GM19043 (cell line): ENCODE data around the gene USP10.

Source experiments
- ATAC-seq: cut with Tn5 transposase; IDR thresholded peaks from one replicate; pipeline ENCODE4 v1.9.1; 2021; ENCODE audit warnings: low read depth; ENCODE audit not compliant: unreplicated experiment

The USP10 gene

GRCh38 chr16:84790301-84790700 lies 90.5 kb downstream of the USP10 start:
- no peak for ATAC-seq

DNA sequence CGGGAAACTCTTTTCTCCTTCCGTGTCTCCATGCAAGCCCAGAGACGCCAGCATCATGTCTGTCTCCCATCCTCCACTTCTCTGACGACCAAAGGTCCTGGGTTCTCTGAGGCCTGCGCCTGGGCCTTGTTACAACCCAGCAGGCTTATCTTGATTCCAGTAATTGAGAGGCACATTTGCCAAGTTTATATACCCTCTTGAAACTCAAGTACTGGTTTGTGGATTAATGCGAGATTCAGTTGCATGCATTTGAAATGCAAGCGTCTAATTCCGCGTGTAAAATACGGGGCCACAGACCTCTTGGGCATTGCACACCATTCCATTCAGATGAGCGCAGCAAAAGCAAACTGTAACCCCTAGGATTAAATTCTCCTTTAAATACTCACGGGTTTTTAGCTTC lies 91.3 kb downstream of the USP10 start:
- ATAC-seq = no peak

DNA sequence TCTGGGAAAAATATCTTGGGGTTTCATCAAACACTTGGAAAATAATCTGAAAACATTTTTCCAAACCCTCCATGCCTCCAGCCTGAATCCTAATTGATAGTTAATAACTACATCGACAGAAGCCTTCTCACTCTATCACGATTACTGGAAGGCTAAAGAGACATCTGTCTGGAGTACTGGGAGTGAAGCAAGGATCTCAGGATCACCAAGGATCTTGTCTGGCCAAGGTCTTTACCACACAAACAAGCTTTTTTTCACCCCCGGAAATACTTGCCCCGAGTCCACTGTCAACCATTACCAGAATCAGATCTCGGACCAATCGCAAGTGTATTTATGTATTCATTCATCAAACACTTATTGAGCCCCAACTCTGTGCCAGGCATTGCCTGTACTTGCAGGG lies 91.7 kb downstream of the USP10 start:
- no peak for ATAC-seq

- no peak for ATAC-seq
Measured at GRCh38 chr16:84794186-84794585, 94.4 kb downstream of the USP10 start.

GRCh38 chr16:84794626-84795025 lies 94.8 kb downstream of the USP10 start:
- no peak for ATAC-seq

DNA sequence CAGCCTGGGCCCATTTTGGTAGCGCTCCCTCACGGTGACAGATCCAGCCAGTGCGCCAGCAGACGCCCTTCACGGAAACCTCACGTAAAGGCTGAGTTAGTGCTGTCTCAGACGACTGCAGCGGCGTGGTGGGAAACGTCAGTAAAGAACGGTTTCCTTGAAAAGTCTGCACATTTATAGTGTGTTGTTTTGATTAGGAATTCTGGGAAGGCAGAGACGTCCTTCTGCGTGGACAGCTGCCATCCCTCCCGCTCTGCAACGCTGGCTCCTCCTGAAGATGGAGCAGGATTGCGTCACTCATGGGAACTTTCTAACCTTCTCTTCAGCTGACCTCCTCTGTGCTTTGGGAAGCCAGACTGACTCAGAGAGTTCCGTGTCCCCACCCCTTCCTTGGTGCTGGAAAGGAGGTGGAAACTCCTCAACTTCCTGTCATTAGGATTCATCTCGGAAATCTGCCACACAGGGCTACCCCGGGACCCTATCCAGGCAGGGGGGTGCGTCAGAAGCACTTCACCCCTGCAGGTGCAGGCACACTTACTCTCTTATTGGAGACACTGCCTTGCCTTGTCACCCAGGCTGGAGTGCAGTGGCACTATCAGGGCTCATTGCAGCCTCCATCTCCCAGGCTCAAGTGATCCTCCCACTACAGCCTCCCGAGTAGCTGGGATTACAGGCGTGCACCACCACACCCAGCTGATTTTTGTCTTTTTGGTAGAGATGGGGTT lies 95.7 kb downstream of the USP10 start:
- ATAC-seq = no peak

- no peak for ATAC-seq
Measured at GRCh38 chr16:84800158-84800978, 100.6 kb downstream of the USP10 start.

DNA sequence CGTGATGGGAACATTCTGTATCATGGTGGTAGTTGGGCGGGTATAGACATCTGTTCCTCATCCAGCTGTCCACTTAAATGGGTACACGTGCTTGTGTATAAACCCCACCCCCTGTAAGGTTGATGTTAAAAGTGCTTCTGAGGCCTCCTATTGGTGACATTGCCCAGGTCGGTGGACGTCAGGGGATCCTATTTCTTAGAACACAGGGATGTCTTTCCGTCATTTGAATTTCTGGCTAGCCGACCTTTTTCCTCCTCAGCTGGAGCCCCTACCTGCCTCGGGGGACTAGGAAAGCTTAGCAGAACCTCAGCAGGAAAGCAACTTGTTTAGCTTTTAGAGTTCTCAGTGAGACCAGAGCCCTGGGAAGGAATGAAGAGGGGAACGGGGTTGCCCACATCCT lies 103.3 kb downstream of the USP10 start:
- no peak for ATAC-seq

- no peak for ATAC-seq
Measured at GRCh38 chr16:84804326-84804725, 104.5 kb downstream of the USP10 start.

- no peak for ATAC-seq
Measured at GRCh38 chr16:84806256-84806889, 106.6 kb downstream of the USP10 start.

DNA sequence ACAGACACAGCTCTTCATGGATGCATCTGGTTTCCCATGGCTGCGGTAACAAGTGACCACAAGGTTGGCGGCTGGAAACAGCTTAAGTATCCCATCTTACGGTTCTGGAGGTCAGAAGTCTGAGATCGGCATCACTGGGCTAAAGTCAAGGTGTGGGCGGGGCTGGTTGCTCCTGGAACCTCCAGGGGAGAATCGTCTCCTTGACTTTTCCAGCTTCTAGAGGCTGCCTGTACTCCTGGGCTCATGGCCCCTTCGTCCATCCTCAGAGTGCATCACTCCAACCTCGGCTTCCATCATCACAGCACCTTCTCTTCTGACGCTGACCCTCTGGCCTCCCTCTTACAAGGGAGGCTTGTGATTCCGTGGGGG lies 107.1 kb downstream of the USP10 start:
- ATAC-seq = no peak

- no peak for ATAC-seq
Measured at GRCh38 chr16:84807776-84808175, 108.0 kb downstream of the USP10 start.

DNA sequence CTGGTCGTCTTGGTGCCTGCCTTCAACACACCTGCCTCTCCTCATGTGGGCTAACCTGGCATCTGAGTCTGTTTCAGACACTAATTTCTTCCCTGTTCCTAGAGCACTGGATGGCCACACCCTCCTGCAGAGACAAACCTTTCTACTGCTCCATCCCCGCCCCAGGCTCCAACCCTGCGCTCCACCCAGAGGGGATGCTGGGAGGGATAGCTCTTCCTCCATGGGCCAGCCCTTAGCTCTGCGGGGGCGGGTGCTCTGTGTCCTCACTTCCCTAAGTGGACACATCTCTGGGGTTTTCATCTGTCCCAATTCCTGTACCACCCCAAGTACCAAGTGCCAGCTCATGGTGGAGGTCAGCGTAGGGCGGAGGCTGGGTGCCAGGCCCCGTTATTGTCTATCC lies 109.0 kb downstream of the USP10 start:
- no peak for ATAC-seq

GRCh38 chr16:84810518-84811273 lies 110.9 kb downstream of the USP10 start:
- ATAC-seq = no peak

DNA sequence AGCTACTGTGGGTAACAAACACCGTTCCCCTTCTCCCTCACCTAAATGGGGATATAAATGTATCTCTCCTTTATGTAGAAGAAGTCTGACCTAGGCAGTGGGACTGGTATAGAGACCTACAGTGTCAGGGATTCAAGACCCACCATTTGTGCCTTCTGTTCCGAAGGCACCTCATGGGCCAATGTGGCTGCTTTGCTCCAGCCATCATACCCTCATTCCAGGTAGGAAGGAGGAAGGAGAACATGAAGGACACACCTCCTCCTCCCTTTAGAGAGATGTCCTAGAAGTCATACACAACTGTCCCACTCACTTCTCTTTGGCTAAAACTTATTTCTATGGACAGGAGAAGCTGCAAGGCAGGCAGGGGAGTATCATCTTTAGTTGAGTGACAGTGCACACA lies 111.7 kb downstream of the USP10 start:
- no peak for ATAC-seq

GRCh38 chr16:84813141-84813934 lies 113.5 kb downstream of the USP10 start:
- ATAC-seq = no peak

DNA sequence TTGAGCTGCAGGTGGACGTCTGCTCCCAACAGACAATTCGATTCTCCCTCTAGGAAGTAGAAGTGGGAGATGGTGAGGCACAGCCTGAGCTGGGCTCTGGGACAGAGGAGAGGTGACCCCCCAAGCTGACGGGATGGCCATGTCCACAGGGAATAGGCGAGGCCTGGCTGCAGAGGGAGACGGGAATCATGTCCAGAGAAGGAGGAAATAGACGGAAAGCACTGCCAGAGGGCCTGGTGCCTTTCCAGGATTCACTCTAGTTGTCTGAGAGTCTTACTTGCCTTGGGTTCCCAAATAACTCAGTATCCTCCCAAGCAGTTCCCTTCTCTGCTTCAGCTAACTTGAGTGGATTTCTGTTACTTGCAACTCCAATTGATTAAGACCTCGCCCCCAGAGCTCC lies 115.7 kb downstream of the USP10 start:
- ATAC-seq = no peak

DNA sequence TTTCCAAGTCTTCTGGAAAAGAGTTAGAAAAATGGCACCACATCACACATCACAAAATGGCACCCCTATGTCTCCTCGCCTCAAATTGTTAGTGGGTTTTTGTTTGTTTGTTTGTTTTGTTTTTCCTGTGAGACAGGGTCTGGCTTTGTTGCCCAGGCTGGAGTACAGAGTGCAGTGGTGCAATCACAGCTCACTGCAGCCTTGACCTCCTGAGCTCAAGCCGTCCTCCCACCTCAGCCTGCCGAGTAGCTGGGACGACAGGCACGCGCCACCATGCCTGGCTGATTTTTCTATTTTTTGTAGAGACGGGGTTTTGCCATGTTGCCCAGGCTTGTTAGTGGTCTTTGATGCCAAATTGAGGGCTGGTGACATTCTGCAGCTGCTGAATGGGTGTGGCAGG lies 116.2 kb downstream of the USP10 start:
- ATAC-seq = no peak

DNA sequence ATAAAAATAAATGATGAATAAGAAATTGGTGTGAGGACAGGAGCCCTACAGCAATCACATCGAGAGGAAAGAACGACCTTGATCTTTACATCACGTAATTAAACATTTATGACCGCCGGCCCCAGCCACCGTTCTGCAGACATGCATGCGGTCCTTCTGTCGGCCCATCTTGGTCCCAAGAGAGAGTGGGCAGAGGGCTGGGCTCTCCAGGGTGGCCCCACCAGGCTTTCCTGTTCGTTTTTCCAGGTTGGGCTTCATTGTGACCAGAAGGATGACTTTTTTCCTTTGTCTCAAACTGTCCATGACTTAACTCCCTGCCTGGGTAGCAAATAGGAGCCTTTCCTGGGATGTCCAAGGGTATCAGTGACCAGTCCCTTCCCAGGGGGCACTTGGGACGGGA lies 116.7 kb downstream of the USP10 start:
- no peak for ATAC-seq

DNA sequence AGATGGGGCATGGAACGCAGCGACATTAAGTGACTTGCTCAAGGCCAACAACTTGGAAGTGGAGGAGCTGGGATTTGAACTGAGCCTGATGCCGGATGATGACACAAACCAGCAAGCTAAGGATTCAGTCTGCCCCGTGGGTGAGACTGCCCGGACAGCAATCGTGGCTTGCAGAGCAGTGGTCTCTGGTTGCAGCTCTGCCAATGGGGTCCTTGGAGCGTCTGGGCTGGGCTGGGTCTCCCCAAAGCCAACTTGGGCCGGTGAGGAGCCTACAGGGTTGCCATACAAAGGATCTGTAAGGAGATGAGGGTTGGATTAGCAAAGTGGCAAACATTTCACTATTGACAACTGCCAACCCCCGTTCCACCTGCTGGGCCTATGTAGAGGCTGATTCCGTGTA lies 117.4 kb downstream of the USP10 start:
- ATAC-seq = no peak
